Measurements from ENCODE around the gene LCE5A. TPM values are rescaled to one million over a fixed set of nuclear protein-coding genes. Genes with fewer than 3 reads are reported as not detected.
"Not testable (repeated sequence)": the region's sequence is repeated elsewhere in the genome, so short reads cannot be mapped to it uniquely, and the experiment has no call there.

Gene LCE5A
- total RNA-seq, 3 donors from 2014 or later, result not detected

DNA sequence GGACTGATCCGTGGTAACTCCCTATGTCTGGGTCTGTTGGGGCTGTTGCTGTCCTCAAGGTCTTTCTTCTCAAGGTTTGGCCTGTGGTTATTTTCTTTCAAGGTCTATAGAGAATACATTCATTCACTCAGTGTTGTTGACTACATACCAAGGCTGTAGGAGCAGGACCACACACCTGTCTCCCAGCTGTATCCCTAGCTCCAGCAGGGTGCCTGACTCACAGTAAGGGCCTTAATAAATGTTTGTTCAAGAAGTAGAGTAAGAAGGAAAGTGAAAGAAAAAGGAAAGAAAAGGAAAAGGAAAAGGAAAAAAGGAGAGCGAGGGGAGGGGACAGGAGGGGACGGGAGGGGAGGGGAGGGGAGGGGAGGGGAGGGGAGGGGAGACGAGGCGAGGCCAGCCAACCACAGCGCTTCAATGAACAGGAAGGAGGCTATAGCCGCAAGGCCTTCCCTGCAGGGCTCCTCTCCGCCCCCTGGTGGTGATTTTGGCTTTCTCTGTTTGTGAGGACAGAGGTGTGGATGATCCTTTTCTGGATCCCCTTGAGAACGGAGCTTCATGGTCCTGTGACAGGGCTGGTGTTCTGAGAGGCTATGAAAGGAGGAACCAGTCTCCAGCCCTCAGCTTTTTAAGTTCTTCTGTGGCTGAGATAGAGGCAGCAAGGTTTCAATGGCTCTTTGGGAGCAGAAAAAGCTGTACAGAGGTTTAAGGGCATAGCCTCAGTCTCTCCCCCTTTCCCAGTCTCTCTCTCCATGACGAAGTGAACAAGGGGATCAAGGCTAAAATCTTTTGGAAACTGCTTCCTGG is 30.6 kb upstream of the LCE5A start:
- Histone ChIP-seq H3K4me3 (no peak overlapping the region), H3K4me1 (ENCODE audit: low read depth) (peaks cover 4% of the 10 kb centered on the region), H3K9me3 (peaks cover 14% of the 10 kb centered on the region), H3K36me3 (ENCODE audit: low read depth) (no peaks in the 10 kb centered on the region)
- TF ChIP-seq, protein P1, sequence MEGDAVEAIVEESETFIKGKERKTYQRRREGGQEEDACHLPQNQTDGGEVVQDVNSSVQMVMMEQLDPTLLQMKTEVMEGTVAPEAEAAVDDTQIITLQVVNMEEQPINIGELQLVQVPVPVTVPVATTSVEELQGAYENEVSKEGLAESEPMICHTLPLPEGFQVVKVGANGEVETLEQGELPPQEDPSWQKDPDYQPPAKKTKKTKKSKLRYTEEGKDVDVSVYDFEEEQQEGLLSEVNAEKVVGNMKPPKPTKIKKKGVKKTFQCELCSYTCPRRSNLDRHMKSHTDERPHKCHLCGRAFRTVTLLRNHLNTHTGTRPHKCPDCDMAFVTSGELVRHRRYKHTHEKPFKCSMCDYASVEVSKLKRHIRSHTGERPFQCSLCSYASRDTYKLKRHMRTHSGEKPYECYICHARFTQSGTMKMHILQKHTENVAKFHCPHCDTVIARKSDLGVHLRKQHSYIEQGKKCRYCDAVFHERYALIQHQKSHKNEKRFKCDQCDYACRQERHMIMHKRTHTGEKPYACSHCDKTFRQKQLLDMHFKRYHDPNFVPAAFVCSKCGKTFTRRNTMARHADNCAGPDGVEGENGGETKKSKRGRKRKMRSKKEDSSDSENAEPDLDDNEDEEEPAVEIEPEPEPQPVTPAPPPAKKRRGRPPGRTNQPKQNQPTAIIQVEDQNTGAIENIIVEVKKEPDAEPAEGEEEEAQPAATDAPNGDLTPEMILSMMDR (IDR thresholded peaks at IDR 0.05), result no peak
- intact Hi-C loops (cut with DNase I, micrococcal nuclease), result no loop called here
- peak; percentile 78 for ATAC-seq
- DNase-seq, result peak in 2 of 3 donors; percentile 43 to 70

DNA sequence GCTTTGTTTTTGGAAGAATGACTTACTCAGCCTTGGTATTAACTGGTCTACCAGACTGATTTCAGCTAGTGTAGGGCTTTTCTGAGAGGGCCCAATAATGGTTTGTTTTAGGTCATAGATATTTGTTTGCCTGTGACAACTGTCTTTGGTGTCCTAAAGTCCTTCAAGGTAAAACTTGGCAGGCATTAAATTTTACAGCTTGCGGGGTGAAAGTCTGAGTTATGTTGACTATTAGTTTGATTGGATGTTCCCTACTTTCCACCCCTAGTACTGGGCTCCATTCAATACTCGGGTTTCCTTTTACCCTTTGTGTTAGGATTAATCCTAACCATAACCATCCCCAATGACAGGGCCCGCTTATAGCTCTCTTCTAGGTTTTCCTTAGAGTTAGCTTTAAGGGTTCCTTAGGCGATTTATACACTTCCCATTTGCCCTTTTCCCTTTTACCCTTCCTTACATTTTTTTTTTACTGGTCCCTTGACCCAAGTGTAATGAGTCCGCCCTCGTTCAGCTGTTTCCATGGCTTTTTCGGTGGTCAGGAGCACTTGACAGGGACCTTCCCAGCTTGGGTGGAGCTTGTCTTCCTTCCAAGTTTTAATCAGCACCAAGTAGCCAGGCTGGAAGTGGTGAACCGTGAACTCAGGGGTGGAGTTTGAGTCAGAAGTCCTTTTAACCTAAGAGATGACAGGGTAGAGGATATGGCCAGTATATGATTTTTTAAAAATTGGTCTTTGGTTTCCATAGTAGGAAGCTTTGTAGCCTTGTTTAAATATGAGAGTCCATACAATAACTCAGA is 28.5 kb upstream of the LCE5A start:
- intact Hi-C loops (cut with DNase I, micrococcal nuclease), result no loop called here
- Histone ChIP-seq H3K4me3 (no peak overlapping the region), H3K4me1 (ENCODE audit: low read depth) (peaks cover 4% of the 10 kb centered on the region), H3K36me3 (ENCODE audit: low read depth) (no peaks in the 10 kb centered on the region), H3K9me3 (peaks cover 4% of the 10 kb centered on the region)
- DNase-seq, result peak in 1 of 3 donors; percentile 70
- peak; percentile 80 for ATAC-seq
- TF ChIP-seq, protein P1 (IDR thresholded peaks at IDR 0.05), result no peak

DNA sequence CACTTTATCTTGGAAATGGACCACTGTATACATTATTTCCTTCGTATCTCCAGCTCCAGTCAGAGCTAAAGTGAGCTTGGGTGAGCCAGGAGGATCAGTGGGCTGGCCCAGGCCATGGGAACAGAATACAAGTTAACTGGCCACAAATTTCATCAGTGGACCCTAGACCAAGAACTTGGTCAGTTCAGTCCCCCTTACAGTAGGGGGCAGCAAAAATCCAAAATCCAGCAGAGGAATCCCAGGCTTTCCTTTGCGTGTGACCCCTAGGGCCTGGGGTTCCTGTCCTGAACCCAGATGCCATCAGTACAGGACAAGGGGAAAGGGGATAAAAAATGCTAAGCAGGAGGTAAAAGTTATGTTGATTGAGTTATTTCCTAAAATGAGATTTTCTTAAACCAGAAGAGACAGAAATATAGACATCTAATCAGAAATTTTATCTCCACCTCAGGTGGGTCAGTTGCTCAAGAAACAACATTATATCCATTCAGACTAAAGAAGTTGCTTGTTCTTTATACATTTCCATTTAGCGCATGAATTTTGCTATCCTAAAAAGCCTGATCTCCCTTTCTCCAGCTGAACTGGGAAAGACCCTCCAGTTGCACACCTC is 24.1 kb upstream of the LCE5A start:
- ATAC-seq (no peak), DNase-seq (no peak)
- H3K4me3 ChIP-seq, result no peak overlapping the region
- no peaks in the 10 kb centered on the region for H3K9me3 ChIP-seq
- peaks cover 4% of the 10 kb centered on the region for H3K4me1 ChIP-seq (ENCODE audit: low read depth)
- TF ChIP-seq, protein P1 (IDR thresholded peaks at IDR 0.05), result no peak
- intact Hi-C loops (cut with DNase I, micrococcal nuclease), result no loop called here
- H3K36me3 ChIP-seq (ENCODE audit: low read depth), result no peaks in the 10 kb centered on the region

DNA sequence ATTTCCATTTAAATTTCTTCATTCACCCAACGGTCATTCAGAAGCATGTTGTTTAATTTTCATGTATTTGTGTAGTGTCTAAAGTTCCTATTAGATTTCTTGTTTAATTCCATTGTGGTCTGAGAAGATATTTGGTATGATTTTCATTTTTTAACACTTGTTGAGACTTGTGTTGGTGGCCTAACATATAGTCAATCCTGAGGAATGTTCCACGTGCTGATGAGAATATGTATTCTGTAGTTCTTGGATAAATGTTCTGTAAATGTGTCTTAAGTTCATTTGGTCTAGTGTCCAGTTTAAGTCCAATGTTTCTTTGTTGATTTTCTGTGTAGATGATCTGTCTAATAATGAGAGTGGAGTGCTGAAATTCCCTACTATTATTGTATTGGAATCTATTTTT is 22.7 kb upstream of the LCE5A start:
- H3K36me3 ChIP-seq (ENCODE audit: low read depth), result no peaks in the 10 kb centered on the region
- intact Hi-C loops (cut with DNase I, micrococcal nuclease), result no loop called here
- TF ChIP-seq, protein P1 (IDR thresholded peaks at IDR 0.05), result no peak
- DNase-seq, result no peak
- no peak for ATAC-seq
- H3K9me3 ChIP-seq, result no peaks in the 10 kb centered on the region
- no peak overlapping the region for H3K4me3 ChIP-seq
- no peaks in the 10 kb centered on the region for H3K4me1 ChIP-seq (ENCODE audit: low read depth)

DNA sequence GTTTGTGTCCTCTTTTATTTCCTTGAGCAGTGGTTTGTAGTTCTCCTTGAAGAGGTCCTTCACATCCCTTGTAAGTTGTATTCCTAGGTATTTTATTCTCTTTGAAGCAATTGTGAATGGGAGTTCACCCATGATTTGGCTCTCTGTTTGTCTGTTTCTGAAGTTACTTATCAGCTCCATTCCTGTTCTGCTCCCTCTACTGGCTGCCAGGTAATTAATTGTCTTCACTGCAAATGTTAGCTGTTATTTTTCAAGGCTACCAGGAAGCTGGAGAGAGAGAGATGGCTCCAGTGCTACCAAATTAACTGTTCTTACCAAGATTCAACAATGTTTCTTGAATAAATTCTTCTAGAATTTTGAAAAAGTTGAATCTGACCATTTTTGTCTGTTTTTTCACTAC is 19.1 kb upstream of the LCE5A start:
- intact Hi-C loops (cut with DNase I, micrococcal nuclease); ATAC-seq: not testable (repeated sequence)

More for the DNA sequence above, 19.1 kb upstream of the LCE5A start:
- H3K36me3 ChIP-seq (ENCODE audit: low read depth); H3K4me3 ChIP-seq; H3K4me1 ChIP-seq (ENCODE audit: low read depth); H3K9me3 ChIP-seq; DNase-seq: not testable (repeated sequence)

Measured in mucosa of descending colon (tissue), 3 donors.